ENCODE data around the gene NOC2L.

DNA sequence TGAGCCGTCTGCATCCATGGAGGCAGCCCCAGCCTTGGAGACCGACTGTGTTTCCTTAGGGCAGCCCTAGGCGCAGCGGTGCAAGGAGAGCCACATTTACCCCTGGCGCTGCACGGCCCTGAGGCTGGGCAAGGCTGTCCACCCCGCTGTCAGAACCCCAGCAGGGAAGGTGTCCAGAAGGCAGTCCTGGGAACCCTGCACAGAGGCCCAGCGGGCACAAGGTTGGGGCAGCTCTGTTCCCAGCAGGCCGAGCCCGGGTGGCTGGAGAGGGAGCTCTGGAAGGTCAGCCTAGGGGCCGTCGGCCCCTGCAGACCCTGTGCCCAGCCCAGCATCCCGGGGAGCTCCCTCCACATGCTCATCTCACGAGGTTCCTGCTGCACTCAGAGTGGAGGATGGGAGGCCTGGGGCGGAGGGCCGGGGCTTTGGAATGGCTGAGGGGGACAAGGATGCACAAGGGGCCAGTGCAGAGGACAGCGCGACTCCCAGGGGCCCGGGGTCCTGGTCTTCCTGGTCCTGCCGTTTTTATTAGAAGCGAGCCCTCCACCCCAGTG is 55.3 kb downstream of the NOC2L start:
- TF ChIP-seq OSR1 (CRISPR knock-in tag; IDR thresholded peaks at IDR 0.05) (no peak), ZFP3 (CRISPR knock-in tag; IDR thresholded peaks at IDR 0.05) (no peak)

Data from SK-N-SH treated with all-trans-retinoic acid at 6 μM for 48 hours (cell line).